Vagina (tissue), 2 donors: ENCODE data around the gene CD44. TPM values are rescaled to one million over a fixed set of nuclear protein-coding genes. Genes with fewer than 3 reads are reported as not detected.

Source experiments
- DNase-seq, 2 donors: peaks; one replicate each; pipeline ENCODE4 v3.0.0-alpha.2; 2017; ENCODE audit errors: extremely low spot score in 2 of 2
- H3K27ac ChIP-seq: fragments of 200-600 bp; sonication (generic); one replicate; pipeline ENCODE4 v1.5.1; 2019
- H3K27me3 ChIP-seq: fragments of 200-600 bp; sonication (generic); one replicate; pipeline ENCODE4 v1.5.1; 2019
- H3K36me3 ChIP-seq, 2 donors: fragments of 200-600 bp; sonication (generic); one replicate each; pipeline ENCODE4 v1.5.1; 2017 to 2019
- H3K4me1 ChIP-seq: fragments of 200-600 bp; sonication (generic); one replicate; pipeline ENCODE4 v1.5.1; 2019
- H3K4me3 ChIP-seq, 2 donors: fragments of 200-600 bp; sonication (generic); 1 replicate in 1 of 2; 2 replicates in 1 of 2; pipeline ENCODE4 v1.5.1; 2016 to 2019
- H3K9me3 ChIP-seq: fragments of 200-600 bp; sonication (generic); one replicate; pipeline ENCODE4 v1.5.1; 2019
- CTCF ChIP-seq, 3 experiments: fragments of 450-650 bp in 2 of 3; fragments of 200-600 bp in 1 of 3; sonication (generic) in 1 of 3; IDR thresholded peaks; one replicate each; pipeline ENCODE4 v1.5.1; 2017 to 2019; ENCODE audit warnings: antibody characterized with exemption in 3 of 3, mild to moderate bottlenecking in 2 of 3, moderate library complexity in 2 of 3
- POLR2A ChIP-seq, 2 donors: fragments of 450-650 bp; IDR thresholded peaks; one replicate each; pipeline ENCODE4 v1.6.1; 2017; ENCODE audit warnings: antibody characterized with exemption in 2 of 2, mild to moderate bottlenecking in 2 of 2, moderate library complexity in 2 of 2
- POLR2AphosphoS5 ChIP-seq, 2 donors: sonication (generic); formaldehyde crosslinking; IDR thresholded peaks; one replicate each; pipeline ENCODE4 v1.9.0; 2017; ENCODE audit warnings: antibody characterized with exemption in 2 of 2, mild to moderate bottlenecking in 2 of 2, low read depth in 1 of 2; ENCODE audit not compliant: insufficient read depth in 1 of 2
- intact Hi-C: fragments of 100-400 bp; cut with DNase I; formaldehyde crosslinking; loops from one replicate; pipeline ENCODE4 v1.15.1; 2023
- total RNA-seq: library from RNA; depleted of rRNA; stranded (reverse); fragments of >200 nt; gene quantifications from one replicate; pipeline ENCODE4 v1.2.3, GENCODE V29; 2016

CD44 gene
- total RNA-seq, 1 donor from 2014 or later: 869 TPM

- peaks cover 0 to 46% of the 10 kb centered on the region in 2 donors for H3K36me3 ChIP-seq
- intact Hi-C loops: no loop called here
- peaks cover 14% of the 10 kb centered on the region for H3K4me1 ChIP-seq
- no peak overlapping the region for H3K4me3 ChIP-seq
- no peaks in the 10 kb centered on the region for H3K9me3 ChIP-seq
- TF ChIP-seq POLR2AphosphoS5 (IDR thresholded peaks at IDR 0.05; ENCODE audit: insufficient read depth in 1 of 2, low read depth in 1 of 2) (no peak), POLR2A (IDR thresholded peaks at IDR 0.05) (no peak), CTCF (IDR thresholded peaks at IDR 0.05) (no peak)
- DNase-seq: no peak
- H3K27me3 ChIP-seq: no peaks in the 10 kb centered on the region
- H3K27ac ChIP-seq: no peak overlapping the region
These were observed 69.8 kb downstream of the CD44 start for GRCh38 chr11:35208795-35209194.

GRCh38 chr11:35210876-35211546 is 72.0 kb downstream of the CD44 start:
- no peak for TF ChIP-seq POLR2AphosphoS5 (IDR thresholded peaks at IDR 0.05; ENCODE audit: insufficient read depth in 1 of 2, low read depth in 1 of 2)
- TF ChIP-seq POLR2A (IDR thresholded peaks at IDR 0.05): no peak
- TF ChIP-seq CTCF (IDR thresholded peaks at IDR 0.05): no peak
- H3K4me3 ChIP-seq: no peak overlapping the region
- intact Hi-C loops: no loop called here
- no peaks in the 10 kb centered on the region for H3K27me3 ChIP-seq
- H3K9me3 ChIP-seq: no peaks in the 10 kb centered on the region
- H3K4me1 ChIP-seq: peaks cover 22% of the 10 kb centered on the region
- H3K27ac ChIP-seq: no peak overlapping the region
- H3K36me3 ChIP-seq: peaks cover 0 to 38% of the 10 kb centered on the region in 2 donors
- DNase-seq: no peak

GRCh38 chr11:35211952-35212351 is 73.0 kb downstream of the CD44 start:
- no peak for DNase-seq
- intact Hi-C loops: no loop called here
- no peak overlapping the region for H3K4me3 ChIP-seq
- no peaks in the 10 kb centered on the region for H3K9me3 ChIP-seq
- H3K27ac ChIP-seq: no peak overlapping the region
- no peaks in the 10 kb centered on the region for H3K27me3 ChIP-seq
- H3K36me3 ChIP-seq: peaks cover 0 to 44% of the 10 kb centered on the region in 2 donors
- TF ChIP-seq POLR2A (IDR thresholded peaks at IDR 0.05) (no peak), POLR2AphosphoS5 (IDR thresholded peaks at IDR 0.05; ENCODE audit: insufficient read depth in 1 of 2, low read depth in 1 of 2) (no peak), CTCF (IDR thresholded peaks at IDR 0.05) (no peak)
- peaks cover 22% of the 10 kb centered on the region for H3K4me1 ChIP-seq

GRCh38 chr11:35214226-35214770 is 75.3 kb downstream of the CD44 start:
- no peaks in the 10 kb centered on the region for H3K9me3 ChIP-seq
- DNase-seq: no peak
- intact Hi-C loops: no loop called here
- TF ChIP-seq CTCF (IDR thresholded peaks at IDR 0.05): no peak
- no peak for TF ChIP-seq POLR2AphosphoS5 (IDR thresholded peaks at IDR 0.05; ENCODE audit: insufficient read depth in 1 of 2, low read depth in 1 of 2)
- TF ChIP-seq POLR2A (IDR thresholded peaks at IDR 0.05): no peak
- H3K4me1 ChIP-seq: peaks cover 40% of the 10 kb centered on the region
- H3K27ac ChIP-seq: peak overlapping the region; percentile 31
- no peaks in the 10 kb centered on the region for H3K27me3 ChIP-seq
- H3K4me3 ChIP-seq: no peak overlapping the region
- peaks cover 0 to 48% of the 10 kb centered on the region in 2 donors for H3K36me3 ChIP-seq

GRCh38 chr11:35214792-35215193 is 75.8 kb downstream of the CD44 start:
- Histone ChIP-seq H3K36me3 (peaks cover 0 to 51% of the 10 kb centered on the region in 2 donors), H3K9me3 (no peaks in the 10 kb centered on the region), H3K27ac (peak overlapping the region; percentile 31), H3K27me3 (no peaks in the 10 kb centered on the region), H3K4me3 (no peak overlapping the region), H3K4me1 (peaks cover 40% of the 10 kb centered on the region)
- TF ChIP-seq POLR2AphosphoS5 (IDR thresholded peaks at IDR 0.05; ENCODE audit: insufficient read depth in 1 of 2, low read depth in 1 of 2): no peak
- TF ChIP-seq CTCF (IDR thresholded peaks at IDR 0.05): no peak
- TF ChIP-seq POLR2A (IDR thresholded peaks at IDR 0.05): no peak
- DNase-seq: no peak
- intact Hi-C loops: no loop called here
